Putamen (tissue), 1 donor: ENCODE results near the gene ARHGAP24.

Experiments
- DNase-seq: peaks from one replicate; pipeline ENCODE4 v3.0.0-alpha.2; 2016; ENCODE audit warnings: low spot score

Gene ARHGAP24

GRCh38 chr4:85474818-85475630 lies at the start of gene ARHGAP24:
TSS of gene ARHGAP24 (plus strand) at chr4:85475150.
- DNase-seq = peak; percentile 32

GRCh38 chr4:85426366-85426765 lies 48.6 kb upstream of the ARHGAP24 start:
- DNase-seq = no peak

- DNase-seq = no peak
Measured at GRCh38 chr4:85427123-85427522, 47.8 kb upstream of the ARHGAP24 start.

- DNase-seq = no peak
Measured at GRCh38 chr4:85430226-85430625, 44.7 kb upstream of the ARHGAP24 start.

GRCh38 chr4:85430697-85431096 lies 44.3 kb upstream of the ARHGAP24 start:
- DNase-seq = no peak

GRCh38 chr4:85431156-85431555 lies 43.8 kb upstream of the ARHGAP24 start:
- no peak for DNase-seq

GRCh38 chr4:85431881-85432485 lies 43.0 kb upstream of the ARHGAP24 start:
- DNase-seq = no peak

GRCh38 chr4:85445050-85445639 lies 29.8 kb upstream of the ARHGAP24 start:
- no peak for DNase-seq

GRCh38 chr4:85446141-85446861 lies 28.6 kb upstream of the ARHGAP24 start:
- DNase-seq = no peak

- DNase-seq = no peak
Measured at GRCh38 chr4:85448906-85449890, 25.8 kb upstream of the ARHGAP24 start.

- DNase-seq = no peak
Measured at GRCh38 chr4:85452058-85452731, 22.8 kb upstream of the ARHGAP24 start.

- no peak for DNase-seq
Measured at GRCh38 chr4:85455942-85456341, 19.0 kb upstream of the ARHGAP24 start.

GRCh38 chr4:85457752-85458467 lies 17.0 kb upstream of the ARHGAP24 start:
- DNase-seq = no peak

- DNase-seq = no peak
Measured at GRCh38 chr4:85459736-85460135, 15.2 kb upstream of the ARHGAP24 start.

GRCh38 chr4:85474356-85474755 lies 594 bp upstream of the ARHGAP24 start:
- no peak for DNase-seq

GRCh38 chr4:85475631-85476233 lies 782 bp downstream of the ARHGAP24 start:
- no peak for DNase-seq

GRCh38 chr4:85476381-85476780 lies 1.4 kb downstream of the ARHGAP24 start:
- DNase-seq = no peak

GRCh38 chr4:85477534-85477933 lies 2.6 kb downstream of the ARHGAP24 start:
- DNase-seq = no peak

GRCh38 chr4:85478576-85478975 lies 3.6 kb downstream of the ARHGAP24 start:
- no peak for DNase-seq
